Middle frontal gyrus (tissue), 1 donor: ENCODE data around the gene PXK.
"Not testable (repeated sequence)": the region's sequence is repeated elsewhere in the genome, so short reads cannot be mapped to it uniquely, and the experiment has no call there.

Experiments
- DNase-seq: peaks from one replicate; pipeline ENCODE4 v3.0.0-alpha.2; 2015; ENCODE audit warnings: low spot score; ENCODE audit errors: extremely low spot score

The PXK gene

GRCh38 chr3:58332575-58333188, at the start of gene PXK:
PXK (plus strand) TSS chr3:58332892; CDS start chr3:58332989, 97 bp downstream.
- peak; percentile 79 for DNase-seq

GRCh38 chr3:58285334-58285733, 47.4 kb upstream of the PXK start:
- no peak for DNase-seq

GRCh38 chr3:58287354-58287753, 45.3 kb upstream of the PXK start:
- no peak for DNase-seq

GRCh38 chr3:58288011-58288728, 44.5 kb upstream of the PXK start:
- DNase-seq: no peak

GRCh38 chr3:58288964-58289613, 43.6 kb upstream of the PXK start:
- not testable (repeated sequence) for DNase-seq

- not testable (repeated sequence) for DNase-seq
These were observed 42.2 kb upstream of the PXK start for GRCh38 chr3:58290446-58290845.

- DNase-seq: no peak
These were observed 40.9 kb upstream of the PXK start for GRCh38 chr3:58291671-58292338.

GRCh38 chr3:58292866-58293265, 39.8 kb upstream of the PXK start:
- DNase-seq: no peak

GRCh38 chr3:58293516-58293915, 39.2 kb upstream of the PXK start:
- no peak for DNase-seq

- DNase-seq: peak; percentile 64
These were observed 36.4 kb upstream of the PXK start for GRCh38 chr3:58296269-58296668.

GRCh38 chr3:58296843-58297242, 35.8 kb upstream of the PXK start:
- DNase-seq: no peak

- no peak for DNase-seq
These were observed 34.5 kb upstream of the PXK start for GRCh38 chr3:58298190-58298589.

GRCh38 chr3:58299075-58299474, 33.6 kb upstream of the PXK start:
- no peak for DNase-seq

- no peak for DNase-seq
These were observed 32.7 kb upstream of the PXK start for GRCh38 chr3:58299839-58300516.

- peak; percentile 91 for DNase-seq
These were observed 26.6 kb upstream of the PXK start, which contains the start of the genes HTD2 and RPP14 for GRCh38 chr3:58305882-58306711. HTD2 (plus strand) TSS chr3:58306520; CDS start chr3:58317614, 11,094 bp downstream. RPP14 (plus strand) TSS chr3:58306245; CDS start chr3:58310330, 4,085 bp downstream.

GRCh38 chr3:58307639-58308215, 25.0 kb upstream of the PXK start:
- no peak for DNase-seq

GRCh38 chr3:58308728-58309127, 24.0 kb upstream of the PXK start:
- no peak for DNase-seq

- DNase-seq: no peak
These were observed 14.9 kb upstream of the PXK start for GRCh38 chr3:58317811-58318210.

- no peak for DNase-seq
These were observed 10.9 kb upstream of the PXK start for GRCh38 chr3:58321791-58322190.

- no peak for DNase-seq
These were observed 9.9 kb upstream of the PXK start for GRCh38 chr3:58322793-58323192.
